HG03060 (cell line): Measurements from ENCODE around the gene TMC2.
"Not testable (repeated sequence)": the region's sequence is repeated elsewhere in the genome, so short reads cannot be mapped to it uniquely, and the experiment has no call there.

ENCODE experiments used
- ATAC-seq: cut with Tn5 transposase; IDR thresholded peaks from one replicate; pipeline ENCODE4 v1.9.1; 2021; ENCODE audit warnings: low read depth, moderate number of reproducible peaks; ENCODE audit not compliant: unreplicated experiment

TMC2 gene, protein sequence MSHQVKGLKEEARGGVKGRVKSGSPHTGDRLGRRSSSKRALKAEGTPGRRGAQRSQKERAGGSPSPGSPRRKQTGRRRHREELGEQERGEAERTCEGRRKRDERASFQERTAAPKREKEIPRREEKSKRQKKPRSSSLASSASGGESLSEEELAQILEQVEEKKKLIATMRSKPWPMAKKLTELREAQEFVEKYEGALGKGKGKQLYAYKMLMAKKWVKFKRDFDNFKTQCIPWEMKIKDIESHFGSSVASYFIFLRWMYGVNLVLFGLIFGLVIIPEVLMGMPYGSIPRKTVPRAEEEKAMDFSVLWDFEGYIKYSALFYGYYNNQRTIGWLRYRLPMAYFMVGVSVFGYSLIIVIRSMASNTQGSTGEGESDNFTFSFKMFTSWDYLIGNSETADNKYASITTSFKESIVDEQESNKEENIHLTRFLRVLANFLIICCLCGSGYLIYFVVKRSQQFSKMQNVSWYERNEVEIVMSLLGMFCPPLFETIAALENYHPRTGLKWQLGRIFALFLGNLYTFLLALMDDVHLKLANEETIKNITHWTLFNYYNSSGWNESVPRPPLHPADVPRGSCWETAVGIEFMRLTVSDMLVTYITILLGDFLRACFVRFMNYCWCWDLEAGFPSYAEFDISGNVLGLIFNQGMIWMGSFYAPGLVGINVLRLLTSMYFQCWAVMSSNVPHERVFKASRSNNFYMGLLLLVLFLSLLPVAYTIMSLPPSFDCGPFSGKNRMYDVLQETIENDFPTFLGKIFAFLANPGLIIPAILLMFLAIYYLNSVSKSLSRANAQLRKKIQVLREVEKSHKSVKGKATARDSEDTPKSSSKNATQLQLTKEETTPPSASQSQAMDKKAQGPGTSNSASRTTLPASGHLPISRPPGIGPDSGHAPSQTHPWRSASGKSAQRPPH

DNA sequence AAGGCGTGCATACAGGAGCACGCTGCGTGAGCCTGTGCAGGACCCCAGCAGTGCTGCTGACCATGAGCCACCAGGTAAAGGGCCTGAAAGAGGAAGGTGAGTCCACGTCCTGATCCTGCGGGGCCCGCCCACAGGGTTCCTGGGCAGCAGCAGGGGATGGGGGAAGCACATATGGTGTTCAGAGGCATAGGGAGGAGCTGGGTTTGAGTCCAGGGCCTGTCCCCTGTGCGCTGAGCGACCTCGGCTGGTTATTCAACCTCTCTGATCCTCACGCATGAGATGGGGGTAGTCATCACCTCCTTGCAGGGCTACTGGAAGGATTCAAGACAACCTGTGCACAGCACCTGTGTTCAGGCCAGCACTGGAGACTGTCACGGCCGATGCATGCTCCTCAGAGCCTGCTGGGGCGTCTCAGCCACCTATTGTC, at the start of gene TMC2:
Gene TMC2 (plus strand): TSS at position 14 of the 427 bp plus-strand sequence. CDS start 49 bp downstream, at position 63.
- ATAC-seq, result no peak

DNA sequence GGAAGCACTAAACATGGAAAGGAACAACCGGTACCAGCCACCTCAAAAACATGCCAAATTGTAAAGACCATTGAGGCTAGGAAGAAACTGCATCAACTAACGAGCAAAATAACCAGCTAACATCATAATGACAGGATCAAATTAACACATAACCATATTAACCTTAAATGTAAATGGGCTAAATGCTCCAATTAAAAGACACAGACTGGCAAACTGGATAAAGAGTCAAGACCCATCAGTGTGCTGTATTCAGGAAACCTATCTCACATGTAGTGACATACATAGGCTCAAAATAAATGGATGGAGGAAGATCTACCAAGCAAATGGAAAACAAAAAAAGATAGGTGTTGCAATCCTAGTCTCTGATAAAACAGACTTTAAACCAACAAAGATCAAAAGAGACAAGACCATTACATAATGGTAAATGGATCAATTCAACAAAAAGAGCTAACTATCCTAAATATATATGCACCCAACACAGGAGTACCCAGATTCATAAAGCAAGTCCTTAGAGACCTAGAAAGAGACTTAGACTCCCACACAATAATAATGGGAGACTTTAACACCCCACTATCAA, 33.5 kb upstream of the TMC2 start:
- not testable (repeated sequence) for ATAC-seq

DNA sequence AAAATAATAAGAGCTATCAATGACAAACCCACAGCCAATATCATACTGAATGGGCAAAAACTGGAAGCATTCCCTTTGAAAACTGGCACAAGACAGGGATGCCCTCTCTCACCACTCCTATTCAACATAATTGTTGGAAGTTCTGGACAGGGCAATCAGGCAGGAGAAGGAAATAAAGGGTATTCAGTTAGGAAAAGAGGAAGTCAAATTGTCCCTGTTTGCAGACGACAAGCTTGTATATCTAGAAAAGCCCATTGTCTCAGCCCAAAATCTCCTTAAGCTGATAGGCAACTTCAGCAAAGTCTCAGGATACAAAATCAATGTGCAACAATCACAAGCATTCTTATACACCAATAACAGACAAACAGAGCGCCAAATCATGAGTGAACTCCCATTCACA, 31.6 kb upstream of the TMC2 start:
- not testable (repeated sequence) for ATAC-seq

DNA sequence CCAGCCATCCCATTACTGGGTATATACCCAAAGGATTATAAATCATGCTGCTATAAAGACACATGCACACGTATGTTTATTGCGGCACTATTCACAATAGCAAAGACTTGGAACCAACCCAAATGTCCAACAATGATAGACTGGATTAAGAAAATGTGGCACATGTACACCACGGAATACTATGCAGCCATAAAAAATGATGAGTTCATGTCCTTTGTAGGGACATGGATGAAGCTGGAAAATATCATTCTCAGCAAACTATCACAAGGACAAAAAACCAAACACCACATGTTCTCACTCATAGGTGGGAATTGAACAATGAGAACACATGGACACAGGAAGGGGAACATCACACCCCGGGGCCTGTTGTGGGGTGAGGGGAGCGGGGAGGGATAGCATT, 29.9 kb upstream of the TMC2 start:
- not testable (repeated sequence) for ATAC-seq

DNA sequence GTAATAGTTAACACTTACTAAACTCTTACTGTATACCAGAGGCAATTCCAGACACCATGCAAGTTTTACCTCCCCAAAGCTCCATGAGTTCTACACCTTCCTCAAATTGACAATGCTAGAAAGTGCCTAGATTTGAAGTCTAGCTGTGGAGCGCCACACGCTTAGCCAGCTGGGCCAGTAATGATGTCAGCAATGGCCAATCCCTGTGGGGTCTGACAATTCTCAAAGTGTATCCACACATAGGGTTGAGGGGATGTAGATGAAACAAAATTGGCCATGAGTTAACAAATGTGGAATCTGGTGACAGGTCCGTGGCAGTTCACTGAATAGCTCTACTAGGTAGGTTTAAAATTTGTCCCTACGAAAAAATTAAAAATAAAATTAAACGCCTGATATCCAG, 28.9 kb upstream of the TMC2 start:
- no peak for ATAC-seq

DNA sequence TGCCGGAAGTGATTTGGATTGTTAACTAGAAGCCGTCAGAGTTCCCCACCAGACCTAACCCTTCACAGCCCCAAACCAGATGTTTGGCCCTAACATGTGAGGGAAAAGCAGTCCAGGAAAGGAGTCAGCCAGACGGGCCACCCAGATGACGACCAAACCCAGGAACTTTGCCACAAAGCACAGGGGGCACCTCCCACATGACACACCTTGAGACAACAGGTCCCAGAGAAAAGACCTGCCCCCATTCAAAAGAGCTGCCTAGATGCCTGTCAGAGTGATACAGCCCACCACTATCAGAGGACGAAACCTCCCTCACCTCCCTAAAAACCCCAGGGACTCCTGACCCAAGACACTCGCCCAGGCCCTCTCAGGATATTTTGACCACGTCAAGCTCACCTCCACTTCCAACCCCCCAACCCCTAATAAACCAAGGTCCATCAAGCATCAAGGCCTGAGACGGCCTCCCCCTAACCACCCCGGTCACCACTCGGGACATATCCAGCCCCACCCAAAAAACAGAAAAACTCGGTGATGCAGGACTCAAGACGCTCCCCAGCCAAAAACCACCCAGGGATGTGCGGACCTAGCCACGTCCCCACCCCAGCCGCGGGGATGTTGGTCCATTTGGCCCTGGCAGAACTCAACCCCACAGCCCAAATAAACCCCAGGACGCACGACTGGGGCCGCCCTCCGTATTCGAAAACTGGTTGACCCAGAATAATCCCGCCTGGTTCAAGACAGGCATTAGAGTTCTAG, 28.3 kb upstream of the TMC2 start:
- ATAC-seq, result peak; percentile 8

DNA sequence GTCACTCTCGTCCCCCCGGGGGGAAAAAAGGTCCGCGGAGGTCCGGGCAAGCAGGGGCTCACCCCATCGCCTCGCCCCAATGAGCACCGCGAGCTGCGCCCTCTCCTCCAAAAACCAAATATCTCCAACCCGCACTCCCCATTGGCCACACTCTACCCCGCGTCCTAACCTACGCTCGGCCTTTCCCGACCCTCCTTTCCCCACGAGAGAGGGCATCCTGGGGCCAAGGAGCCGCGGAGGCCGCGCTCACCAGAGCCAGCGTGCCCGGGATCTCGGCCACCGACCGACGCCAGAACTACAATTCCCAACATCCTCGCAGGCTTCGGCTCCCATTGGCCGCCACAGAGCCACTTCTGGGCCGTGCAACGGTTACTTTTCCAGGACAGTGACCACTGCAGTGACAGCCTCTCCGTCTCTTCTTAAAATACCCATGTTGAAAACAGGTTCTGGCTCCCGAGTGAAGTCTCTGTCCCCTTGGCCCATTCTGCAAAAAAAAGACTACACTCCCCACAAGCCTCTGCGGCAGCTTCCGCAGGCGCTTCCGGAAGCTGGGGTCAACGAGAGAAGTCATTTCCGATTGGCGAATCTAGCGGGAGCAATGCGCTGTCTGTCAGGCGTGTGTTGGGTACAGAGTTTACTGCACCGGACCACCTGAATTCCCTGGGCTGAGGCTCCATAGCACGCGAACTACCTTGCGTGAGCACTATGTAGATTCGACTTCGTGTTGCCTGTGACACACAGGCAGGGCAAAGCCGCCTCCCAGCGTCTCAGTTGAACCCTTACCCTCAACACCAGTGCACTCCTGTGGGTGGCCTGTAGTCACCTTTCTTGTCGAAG, 27.5 kb upstream of the TMC2 start, which contains the start of gene ZNF343:
Gene ZNF343 (minus strand): TSS at position 285 of the 837 bp plus-strand sequence. CDS start 15,020 bp downstream, outside the sequence.
- peak; percentile 88 for ATAC-seq

DNA sequence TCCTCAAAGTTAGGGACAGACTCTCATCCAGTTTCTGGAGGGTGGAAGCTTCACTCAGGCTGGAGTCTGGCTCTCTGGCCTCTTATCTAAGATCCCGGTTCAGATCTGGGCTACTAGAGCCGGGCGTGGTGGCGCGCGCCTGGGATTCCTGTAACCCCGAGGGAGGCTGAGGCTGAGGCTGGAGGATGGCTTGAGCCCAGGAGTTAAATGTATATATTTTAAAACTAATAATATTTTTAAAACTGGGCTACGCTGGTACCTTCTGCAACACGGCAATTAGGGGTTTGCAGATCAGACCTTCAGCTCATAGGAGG, 26.9 kb upstream of the TMC2 start:
- ATAC-seq, result no peak

DNA sequence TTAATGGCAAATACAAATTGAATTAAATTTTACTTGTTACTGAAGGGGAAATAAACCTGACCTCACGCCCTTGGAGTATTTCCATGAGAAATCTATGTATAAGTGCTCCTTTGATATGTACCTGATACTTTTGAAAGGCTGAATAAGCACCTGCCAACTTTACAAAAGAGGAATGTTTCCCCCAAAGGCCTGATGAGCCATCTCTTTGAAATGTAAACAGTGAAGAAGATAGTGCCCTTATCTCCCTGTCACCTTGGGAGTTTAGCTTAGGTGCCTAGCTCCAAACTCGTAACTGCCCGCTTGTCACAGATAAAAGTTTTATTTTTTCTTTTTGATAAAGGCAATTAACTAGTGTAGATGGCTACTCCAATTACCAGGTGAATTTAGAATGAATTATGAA, 26.6 kb upstream of the TMC2 start:
- no peak for ATAC-seq

DNA sequence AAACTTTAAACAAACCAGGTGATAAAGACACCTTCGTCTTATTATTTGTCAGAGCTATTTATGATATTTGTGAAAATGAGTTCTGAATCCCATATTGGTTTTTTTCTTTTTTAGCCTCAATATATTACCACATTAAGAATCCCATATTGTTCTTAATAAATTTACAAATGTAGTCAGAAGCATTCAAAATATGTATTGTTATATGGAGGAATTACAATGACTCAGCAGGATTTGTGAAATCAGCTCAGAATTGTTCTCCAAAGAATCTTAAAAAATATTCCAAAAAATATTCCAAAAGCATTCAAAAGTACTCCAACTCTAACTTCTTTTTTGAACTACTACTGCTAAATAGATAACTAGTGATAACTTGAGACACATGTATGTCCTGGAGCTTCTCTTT, 21.2 kb upstream of the TMC2 start:
- no peak for ATAC-seq

DNA sequence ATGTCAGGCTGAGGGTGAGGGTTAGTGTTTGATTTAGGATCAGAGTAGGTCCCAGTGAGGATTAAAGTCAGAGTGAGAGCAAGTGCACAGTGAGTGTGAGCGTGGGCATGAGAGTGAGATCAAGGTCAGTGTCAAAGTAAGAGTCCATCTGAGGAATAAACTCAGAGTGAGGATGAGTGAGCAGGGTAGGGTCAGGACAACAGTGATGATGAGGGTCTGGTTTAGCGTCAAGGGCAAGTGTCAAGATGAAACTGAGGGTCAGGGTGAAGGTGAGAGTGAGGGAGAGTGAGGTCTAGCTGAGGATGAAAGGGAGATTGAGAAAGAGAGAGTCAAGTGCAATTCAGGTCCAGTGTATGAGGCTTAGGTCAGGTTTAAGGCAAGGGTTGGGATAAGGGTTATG, 20.0 kb upstream of the TMC2 start:
- no peak for ATAC-seq

DNA sequence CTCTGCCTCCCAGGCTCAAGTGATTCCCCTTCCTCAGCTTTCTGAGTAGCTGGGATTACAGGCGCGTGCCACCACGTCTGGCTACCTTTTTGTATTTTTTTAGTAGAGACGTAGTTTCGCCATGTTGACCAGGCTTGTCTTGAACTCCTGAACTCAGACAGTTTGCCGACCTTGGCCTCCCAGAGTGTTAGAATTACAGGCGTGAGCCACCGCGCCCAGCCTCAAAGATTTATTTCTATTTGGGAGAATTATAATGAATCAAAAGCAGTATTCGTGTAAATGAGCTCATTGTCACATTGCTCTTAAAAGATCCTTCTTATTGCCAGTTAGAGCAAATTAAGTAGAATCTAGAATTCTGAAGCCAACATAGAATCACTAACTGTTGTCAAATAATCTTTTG, 18.3 kb upstream of the TMC2 start:
- ATAC-seq, result no peak

DNA sequence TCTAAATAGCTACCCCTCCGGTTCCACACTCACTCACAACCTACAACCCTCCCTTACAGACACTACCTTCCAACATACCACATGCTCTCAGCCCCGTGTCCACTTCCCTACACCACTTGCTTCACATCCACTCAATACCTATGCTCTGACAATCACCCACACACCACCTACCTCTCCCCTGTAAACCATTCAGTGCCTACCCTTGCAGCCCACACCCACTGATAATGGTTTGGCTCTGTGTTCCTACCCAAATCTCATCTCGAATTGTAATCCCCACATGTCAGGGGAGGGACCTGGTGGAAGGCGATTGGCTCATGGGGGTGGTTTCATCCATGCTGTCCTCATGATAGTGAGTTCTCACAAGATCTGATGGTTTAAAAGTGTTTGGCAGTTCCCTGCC, 17.8 kb upstream of the TMC2 start:
- no peak for ATAC-seq

DNA sequence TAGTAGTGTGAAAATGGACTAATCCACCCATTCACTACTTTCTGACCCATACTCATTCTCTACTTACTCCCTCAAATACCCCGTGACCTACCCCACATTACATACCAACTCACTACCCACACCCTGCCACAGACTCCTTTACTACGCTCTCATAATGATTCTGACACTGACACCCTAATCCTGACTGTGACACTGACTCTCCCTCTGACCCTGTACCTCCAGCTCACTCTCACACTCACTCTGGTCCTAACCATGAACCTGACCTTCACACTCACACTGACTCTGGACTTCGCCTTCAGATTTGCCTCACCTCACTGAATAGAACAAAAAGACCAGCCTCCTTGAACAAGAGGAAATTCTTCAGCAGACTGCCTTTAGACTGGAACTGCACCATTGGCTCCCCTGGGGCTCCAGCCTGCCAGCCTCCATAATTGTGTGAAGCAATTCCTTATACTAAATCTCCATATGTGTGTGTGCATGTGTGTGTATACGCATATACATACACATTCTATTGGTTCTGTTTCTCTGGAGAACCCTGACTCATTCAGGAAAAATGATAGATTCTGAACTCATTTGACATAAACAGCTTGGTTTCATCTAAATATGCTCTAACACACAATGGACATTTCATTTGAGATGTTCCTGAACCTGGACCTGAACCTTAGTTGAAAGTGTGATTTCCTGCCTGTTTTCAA, 17.1 kb upstream of the TMC2 start:
- no peak for ATAC-seq

DNA sequence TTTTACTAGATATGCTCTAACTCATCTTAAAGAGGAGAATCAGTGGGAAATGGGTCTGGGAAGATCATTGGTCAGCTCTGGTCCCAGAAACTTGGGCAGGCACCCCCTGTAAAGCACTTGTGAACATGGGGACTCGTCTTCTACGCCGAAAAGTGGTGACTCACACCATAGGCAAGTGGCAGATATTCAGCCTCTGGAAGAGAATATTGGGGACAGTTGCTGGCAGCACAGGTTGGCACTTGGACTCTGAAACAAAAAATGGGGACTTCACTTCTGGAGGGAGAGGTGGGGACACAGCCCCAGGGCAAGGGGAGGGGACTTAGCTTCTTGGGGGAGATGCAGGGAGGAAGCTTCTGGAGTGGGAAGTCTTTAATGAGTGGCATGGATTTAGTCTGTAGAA, 15.8 kb upstream of the TMC2 start:
- ATAC-seq, result no peak

DNA sequence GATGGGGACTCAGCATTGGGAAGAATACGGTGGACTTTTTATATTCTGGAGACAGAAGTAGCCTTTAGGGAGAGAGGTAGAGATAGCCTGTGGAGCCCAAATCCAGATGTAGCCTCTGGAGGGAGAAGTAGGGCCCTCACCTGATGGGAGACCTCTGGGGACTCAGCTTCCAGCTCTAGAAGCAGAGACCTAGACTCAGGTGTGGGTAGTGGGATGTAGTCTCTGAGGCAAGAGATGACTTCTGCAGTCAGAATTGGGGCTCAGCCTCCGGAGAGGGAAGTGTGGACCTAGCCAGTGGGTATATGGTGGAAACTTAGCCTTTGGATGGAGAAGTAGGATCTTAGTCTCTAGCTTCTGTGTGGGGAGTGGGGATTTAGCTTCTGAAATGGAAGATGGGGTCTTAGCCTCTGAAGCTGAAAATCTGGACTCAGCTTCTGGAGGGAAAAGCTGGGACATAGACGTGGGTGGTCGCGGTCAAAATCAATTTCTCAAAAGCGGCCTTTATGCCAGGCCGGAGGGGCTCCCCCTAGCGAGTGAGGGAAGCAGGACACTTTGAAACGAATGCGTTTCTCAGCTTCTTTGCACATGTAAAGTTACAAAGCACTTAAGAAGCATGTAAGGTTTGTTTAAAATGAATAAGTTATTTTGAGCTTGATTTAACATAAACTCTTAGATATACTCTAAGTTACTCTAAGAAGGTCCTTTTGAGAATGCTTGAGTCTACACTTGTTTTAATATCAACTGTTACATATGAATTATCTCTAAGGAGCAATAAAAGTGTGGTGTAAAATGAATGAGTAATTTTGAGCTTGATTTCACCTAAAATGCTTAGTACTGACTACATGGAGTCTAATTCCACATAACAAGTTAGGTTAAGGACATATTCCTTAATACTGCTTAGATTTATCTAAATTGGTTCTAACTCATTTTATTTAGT, 14.7 kb upstream of the TMC2 start:
- ATAC-seq, result no peak

DNA sequence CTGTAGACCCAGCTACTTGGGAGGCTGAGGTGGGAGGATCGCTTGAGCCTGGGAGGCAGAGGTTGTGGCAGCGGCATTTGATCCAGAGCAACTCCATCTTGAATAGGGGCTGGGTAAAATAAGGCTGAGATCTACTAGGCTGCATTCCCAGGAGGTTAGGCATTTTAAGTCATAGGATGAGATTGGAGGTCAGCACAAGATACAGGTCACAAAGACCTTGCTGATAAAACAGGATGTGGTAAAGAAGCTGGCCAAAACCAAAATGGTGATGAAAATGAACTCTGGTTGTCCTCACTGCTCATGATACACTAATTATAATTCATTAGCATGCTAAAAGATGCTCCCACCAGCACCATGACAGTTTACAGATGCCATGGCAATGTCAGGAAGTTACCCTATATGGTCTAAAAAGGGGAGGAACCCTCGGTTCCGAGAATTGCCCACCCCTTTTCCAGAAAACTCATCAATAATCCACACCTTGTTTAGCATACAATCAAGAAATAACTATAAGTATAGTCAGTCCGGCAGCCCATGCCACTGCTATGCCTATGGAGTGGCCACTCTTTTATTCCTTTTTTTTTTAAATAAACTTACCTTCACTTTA, 13.4 kb upstream of the TMC2 start:
- not testable (repeated sequence) for ATAC-seq
